Loucy (cell line): ENCODE results near the gene UGT8.

Source experiments
- H2AFZ ChIP-seq: fragments of 200-600 bp; sonication (generic); 2 replicates; pipeline ENCODE4 v1.6.0; 2016; ENCODE audit warnings: antibody characterized with exemption, mild to moderate bottlenecking, low read length, moderate library complexity
- H3F3A ChIP-seq: fragments of 200-600 bp; 2 replicates; pipeline ENCODE4 v1.6.0; 2016; ENCODE audit warnings: antibody characterized with exemption, low read depth, mild to moderate bottlenecking
- H3K27me3 ChIP-seq: fragments of 200-600 bp; sonication (generic); 2 replicates; pipeline ENCODE4 v1.6.1; 2014; ENCODE audit warnings: low read length, mild to moderate bottlenecking; ENCODE audit not compliant: insufficient read depth, poor library complexity, severe bottlenecking
- H3K36me3 ChIP-seq: fragments of 200-600 bp; sonication (generic); 2 replicates; pipeline ENCODE4 v1.6.1; 2016; ENCODE audit warnings: low read length; ENCODE audit not compliant: insufficient read depth
- H3K4me1 ChIP-seq: fragments of 200-600 bp; sonication (generic); 2 replicates; pipeline ENCODE4 v1.5.1; 2014; ENCODE audit warnings: low read length, mild to moderate bottlenecking; ENCODE audit not compliant: insufficient read depth, poor library complexity, severe bottlenecking
- H3K4me2 ChIP-seq: fragments of 200-600 bp; sonication (generic); 2 replicates; pipeline ENCODE4 v1.6.0; 2014; ENCODE audit warnings: antibody characterized with exemption, low read length, low read depth, mild to moderate bottlenecking; ENCODE audit not compliant: poor library complexity, severe bottlenecking
- H3K4me3 ChIP-seq: fragments of 200-600 bp; sonication (generic); 2 replicates; pipeline ENCODE4 v1.5.1; 2014; ENCODE audit warnings: low read length, mild to moderate bottlenecking, mixed read lengths; ENCODE audit not compliant: poor library complexity, severe bottlenecking
- H3K79me2 ChIP-seq: fragments of 200-600 bp; sonication (generic); 2 replicates; pipeline ENCODE4 v1.6.1; 2014; ENCODE audit warnings: low read length; ENCODE audit not compliant: insufficient read depth
- H3K9ac ChIP-seq: fragments of 200-600 bp; sonication (generic); 2 replicates; pipeline ENCODE4 v1.6.0; 2014; ENCODE audit warnings: mild to moderate bottlenecking, low read depth, low read length, moderate library complexity; ENCODE audit not compliant: poor library complexity, severe bottlenecking
- H3K9me2 ChIP-seq: fragments of 200-600 bp; sonication (generic); replicated peaks from 2 replicates; pipeline ENCODE4 v1.6.1; 2016; ENCODE audit warnings: low read depth, low read length, mixed read lengths
- H3K9me3 ChIP-seq: fragments of 200-600 bp; sonication (generic); 2 replicates; pipeline ENCODE4 v1.6.1; 2014; ENCODE audit warnings: mild to moderate bottlenecking, antibody characterized with exemption, low read length, low read depth; ENCODE audit not compliant: insufficient read depth
- H4K20me1 ChIP-seq: fragments of 200-600 bp; sonication (generic); 2 replicates; pipeline ENCODE4 v1.6.0; 2014; ENCODE audit warnings: antibody characterized with exemption, low read length, mild to moderate bottlenecking; ENCODE audit not compliant: insufficient read depth, poor library complexity, severe bottlenecking
- EZH2phosphoT487 ChIP-seq: fragments of 200-600 bp; IDR thresholded peaks from 2 replicates; pipeline ENCODE4 v1.6.1; 2018; ENCODE audit warnings: antibody characterized with exemption, mild to moderate bottlenecking, moderate library complexity, borderline replicate concordance
- TF ChIP-seq, protein P1 (sequence below): fragments of 200-600 bp; sonication (generic); conservative IDR thresholded peaks from 2 replicates; pipeline ENCODE4 v1.5.1; 2014; ENCODE audit warnings: mild to moderate bottlenecking, antibody characterized with exemption, low read length

The UGT8 gene

DNA sequence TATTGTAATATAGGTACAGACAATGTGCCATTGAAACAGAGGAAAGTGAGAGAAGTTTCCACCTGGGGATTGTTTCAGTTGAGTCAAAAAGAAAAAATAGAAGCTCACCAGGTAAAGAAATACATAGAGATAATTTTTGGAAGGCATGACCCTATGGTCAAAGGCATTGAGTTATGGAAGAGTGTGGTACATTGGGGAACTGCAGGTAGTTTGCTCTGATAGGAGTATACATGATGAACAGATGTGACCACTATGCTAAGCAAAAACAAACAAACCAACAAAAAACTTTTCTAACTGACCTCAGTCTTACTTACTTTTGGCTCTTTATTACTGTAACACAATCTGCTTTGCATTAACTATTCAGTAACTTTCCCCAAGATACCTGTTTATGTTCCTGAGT lies 85.9 kb downstream of the UGT8 start:
- Histone ChIP-seq H3K36me3 (no peaks in the 10 kb centered on the region), H4K20me1 (no peaks in the 10 kb centered on the region)

GRCh38 chr4:114688059-114688458 lies 89.5 kb downstream of the UGT8 start:
- no peak for TF ChIP-seq EZH2phosphoT487
- TF ChIP-seq, protein P1, sequence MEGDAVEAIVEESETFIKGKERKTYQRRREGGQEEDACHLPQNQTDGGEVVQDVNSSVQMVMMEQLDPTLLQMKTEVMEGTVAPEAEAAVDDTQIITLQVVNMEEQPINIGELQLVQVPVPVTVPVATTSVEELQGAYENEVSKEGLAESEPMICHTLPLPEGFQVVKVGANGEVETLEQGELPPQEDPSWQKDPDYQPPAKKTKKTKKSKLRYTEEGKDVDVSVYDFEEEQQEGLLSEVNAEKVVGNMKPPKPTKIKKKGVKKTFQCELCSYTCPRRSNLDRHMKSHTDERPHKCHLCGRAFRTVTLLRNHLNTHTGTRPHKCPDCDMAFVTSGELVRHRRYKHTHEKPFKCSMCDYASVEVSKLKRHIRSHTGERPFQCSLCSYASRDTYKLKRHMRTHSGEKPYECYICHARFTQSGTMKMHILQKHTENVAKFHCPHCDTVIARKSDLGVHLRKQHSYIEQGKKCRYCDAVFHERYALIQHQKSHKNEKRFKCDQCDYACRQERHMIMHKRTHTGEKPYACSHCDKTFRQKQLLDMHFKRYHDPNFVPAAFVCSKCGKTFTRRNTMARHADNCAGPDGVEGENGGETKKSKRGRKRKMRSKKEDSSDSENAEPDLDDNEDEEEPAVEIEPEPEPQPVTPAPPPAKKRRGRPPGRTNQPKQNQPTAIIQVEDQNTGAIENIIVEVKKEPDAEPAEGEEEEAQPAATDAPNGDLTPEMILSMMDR = no peak
- no peak overlapping the region for H2AFZ ChIP-seq

More for the DNA sequence above, 85.9 kb downstream of the UGT8 start:
- H3K79me2 ChIP-seq = no peaks in the 10 kb centered on the region
- no peaks in the 10 kb centered on the region for H3K9me2 ChIP-seq
- H3K9ac ChIP-seq = no peak overlapping the region
- no peak for TF ChIP-seq EZH2phosphoT487
- TF ChIP-seq, protein P1 = no peak
- no peak overlapping the region for H2AFZ ChIP-seq
- H3K27me3 ChIP-seq = peaks cover 4% of the 10 kb centered on the region
- H3K4me2 ChIP-seq = no peak overlapping the region
- no peaks in the 10 kb centered on the region for H3K4me1 ChIP-seq
- H3K9me3 ChIP-seq = no peaks in the 10 kb centered on the region
- H3K4me3 ChIP-seq = no peak overlapping the region
- no peaks in the 10 kb centered on the region for H3F3A ChIP-seq

DNA sequence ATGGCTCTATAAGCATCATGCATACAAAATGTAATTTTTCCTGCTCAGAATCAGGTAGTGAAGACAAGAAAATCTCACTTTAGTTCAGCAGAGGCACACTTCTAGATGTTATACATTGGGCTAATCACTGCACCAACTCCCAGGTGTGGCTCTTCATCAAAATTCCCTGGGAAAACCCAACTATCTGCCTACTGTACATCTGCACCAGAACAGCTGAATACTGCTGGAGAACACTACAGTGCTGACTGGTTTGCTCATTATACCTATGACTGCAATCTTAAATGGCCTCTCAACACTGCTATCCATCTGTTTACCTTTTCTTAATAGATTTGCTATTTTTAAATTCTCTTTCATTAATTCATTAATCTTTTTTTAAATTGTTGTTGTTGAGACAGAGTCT lies 92.0 kb downstream of the UGT8 start:
- Histone ChIP-seq H3K27me3 (no peaks in the 10 kb centered on the region), H3K4me1 (no peaks in the 10 kb centered on the region), H3K4me2 (no peak overlapping the region), H3K9me3 (no peaks in the 10 kb centered on the region), H3F3A (no peaks in the 10 kb centered on the region), H3K36me3 (no peaks in the 10 kb centered on the region), H4K20me1 (no peaks in the 10 kb centered on the region), H3K9me2 (no peaks in the 10 kb centered on the region), H3K9ac (no peak overlapping the region), H2AFZ (no peak overlapping the region), H3K79me2 (no peaks in the 10 kb centered on the region), H3K4me3 (no peak overlapping the region)
- TF ChIP-seq, protein P1 = no peak
- no peak for TF ChIP-seq EZH2phosphoT487

More at GRCh38 chr4:114688059-114688458, 89.5 kb downstream of the UGT8 start:
- Histone ChIP-seq H4K20me1 (no peaks in the 10 kb centered on the region), H3K4me3 (no peak overlapping the region), H3K4me2 (no peak overlapping the region), H3K9ac (no peak overlapping the region), H3K36me3 (no peaks in the 10 kb centered on the region), H3K79me2 (no peaks in the 10 kb centered on the region), H3F3A (no peaks in the 10 kb centered on the region), H3K4me1 (no peaks in the 10 kb centered on the region), H3K9me3 (no peaks in the 10 kb centered on the region), H3K27me3 (no peaks in the 10 kb centered on the region), H3K9me2 (no peaks in the 10 kb centered on the region)
